Nasal cavity respiratory epithelium epithelial cell of viscerocranial mucosa (primary cell): Measurements from ENCODE around the gene FKBP1C. TPM values are rescaled to one million over a fixed set of nuclear protein-coding genes. Genes with fewer than 3 reads are reported as not detected.

Source experiments
- total RNA-seq: library from RNA; depleted of rRNA; stranded (reverse); fragments of >200 nt; gene quantifications from 2 replicates; pipeline ENCODE4 v1.2.3, GENCODE V29; 2014

The FKBP1C gene
- total RNA-seq: 0.34 and 0.93 TPM in 2 replicates

GRCh38 chr6:63211343-63211742, at the start of gene FKBP1C:
FKBP1C (plus strand) TSS chr6:63211469.

Other genes with a start within 250 kb of the FKBP1C start
- not detected in 2 replicates for gene LGSN, start 108.5 kb downstream of the FKBP1C start, total RNA-seq